Large intestine (tissue), 3 donors: ENCODE results near the gene GCK. TPM values are rescaled to one million over a fixed set of nuclear protein-coding genes. Genes with fewer than 3 reads are reported as not detected.

ENCODE experiments used
- DNase-seq, 2 donors: peaks; one replicate each; pipeline versions ENCODE4 v3.0.0 to v3.0.0-alpha.2; 2013
- H3K27ac ChIP-seq: one replicate; pipeline ENCODE4 v1.5.1; 2013; ENCODE audit warnings: low read length
- H3K27me3 ChIP-seq: 2 replicates; pipeline ENCODE4 v1.6.1; 2013; ENCODE audit warnings: low read length; ENCODE audit not compliant: control insufficient read depth, insufficient read depth
- H3K36me3 ChIP-seq: 2 replicates; pipeline ENCODE4 v1.6.1; 2013; ENCODE audit warnings: low read length; ENCODE audit not compliant: control insufficient read depth, insufficient read depth
- H3K4me1 ChIP-seq: one replicate; pipeline ENCODE4 v1.6.1; 2013; ENCODE audit warnings: low read length; ENCODE audit not compliant: control insufficient read depth, insufficient read depth
- H3K4me3 ChIP-seq: one replicate; pipeline ENCODE4 v1.5.1; 2013; ENCODE audit warnings: low read length
- H3K9me3 ChIP-seq: one replicate; pipeline ENCODE4 v1.6.1; 2013; ENCODE audit warnings: mild to moderate bottlenecking, low read depth, low read length, moderate library complexity; ENCODE audit not compliant: control insufficient read depth
- WGBS: methylation state at CpG from one replicate; pipeline ENCODE4 v1.1.5; 2013; ENCODE audit warnings: low lambda C conversion rate; ENCODE audit not compliant: insufficient coverage; 5-methylcytosine and 5-hydroxymethylcytosine counted together
- polyA plus RNA-seq: library from polyadenylated mRNA; unstranded; fragments of 120-200 nt; gene quantifications from one replicate; pipeline ENCODE4 v1.2.1, GENCODE V29; 2013

The GCK gene
- polyA plus RNA-seq, 1 donor, result 2.3 TPM

GRCh38 chr7:44222776-44223261, 33.6 kb upstream of the GCK start:
- Histone ChIP-seq H3K4me3 (no peak overlapping the region), H3K27ac (no peak overlapping the region), H3K4me1 (no peaks in the 10 kb centered on the region), H3K27me3 (peaks cover 10% of the 10 kb centered on the region), H3K9me3 (peaks cover 22% of the 10 kb centered on the region), H3K36me3 (no peaks in the 10 kb centered on the region)
- DNase-seq, result no peak
- 80% methylated on average over 1 of the region's 11 CpGs for WGBS

GRCh38 chr7:44222074-44222473, 32.8 kb upstream of the GCK start:
- Histone ChIP-seq H3K27ac (no peak overlapping the region), H3K4me3 (no peak overlapping the region), H3K9me3 (peaks cover 22% of the 10 kb centered on the region), H3K4me1 (no peaks in the 10 kb centered on the region), H3K36me3 (no peaks in the 10 kb centered on the region), H3K27me3 (peaks cover 10% of the 10 kb centered on the region)
- no peak for DNase-seq
- WGBS, result no CpG with 5 or more reads among the region's 11 CpGs

- Histone ChIP-seq H3K27me3 (peaks cover 8% of the 10 kb centered on the region), H3K4me3 (no peak overlapping the region), H3K36me3 (no peaks in the 10 kb centered on the region), H3K9me3 (peaks cover 22% of the 10 kb centered on the region), H3K4me1 (peaks cover 4% of the 10 kb centered on the region), H3K27ac (no peak overlapping the region)
- no CpG with 5 or more reads among the region's 30 CpGs for WGBS
- no peak for DNase-seq
Measured at GRCh38 chr7:44221231-44221791, 32.1 kb upstream of the GCK start.

GRCh38 chr7:44220358-44221112, 31.3 kb upstream of the GCK start:
- Histone ChIP-seq H3K9me3 (peaks cover 22% of the 10 kb centered on the region), H3K36me3 (no peaks in the 10 kb centered on the region), H3K27me3 (peaks cover 1% of the 10 kb centered on the region), H3K4me3 (no peak overlapping the region), H3K27ac (no peak overlapping the region), H3K4me1 (peaks cover 11% of the 10 kb centered on the region)
- no peak for DNase-seq
- WGBS, result no CpG with 5 or more reads among the region's 24 CpGs

- Histone ChIP-seq H3K9me3 (peaks cover 22% of the 10 kb centered on the region), H3K27ac (no peak overlapping the region), H3K4me1 (peaks cover 11% of the 10 kb centered on the region), H3K27me3 (no peaks in the 10 kb centered on the region), H3K4me3 (no peak overlapping the region), H3K36me3 (no peaks in the 10 kb centered on the region)
- no peak for DNase-seq
- WGBS, result no CpG with 5 or more reads among the region's 26 CpGs
Measured at GRCh38 chr7:44220046-44220357, 30.8 kb upstream of the GCK start.

GRCh38 chr7:44219371-44220045, 30.3 kb upstream of the GCK start:
- no peak for DNase-seq
- WGBS, result no CpG with 5 or more reads among the region's 18 CpGs
- H3K27me3 ChIP-seq, result no peaks in the 10 kb centered on the region

GRCh38 chr7:44218418-44219201, 29.4 kb upstream of the GCK start:
- no peak overlapping the region for H3K27ac ChIP-seq
- no peak for DNase-seq
- H3K27me3 ChIP-seq, result no peaks in the 10 kb centered on the region
- no peak overlapping the region for H3K4me3 ChIP-seq
- WGBS, result no CpG with 5 or more reads among the region's 26 CpGs
- no peaks in the 10 kb centered on the region for H3K36me3 ChIP-seq
- H3K9me3 ChIP-seq, result peaks cover 22% of the 10 kb centered on the region
- H3K4me1 ChIP-seq, result peaks cover 16% of the 10 kb centered on the region

More at GRCh38 chr7:44219371-44220045, 30.3 kb upstream of the GCK start:
- Histone ChIP-seq H3K27ac (no peak overlapping the region), H3K36me3 (no peaks in the 10 kb centered on the region), H3K4me1 (peaks cover 14% of the 10 kb centered on the region), H3K4me3 (no peak overlapping the region), H3K9me3 (peaks cover 22% of the 10 kb centered on the region)

- Histone ChIP-seq H3K27me3 (no peaks in the 10 kb centered on the region), H3K36me3 (peaks cover 5% of the 10 kb centered on the region), H3K4me1 (peaks cover 16% of the 10 kb centered on the region), H3K4me3 (no peak overlapping the region), H3K27ac (no peak overlapping the region), H3K9me3 (peaks cover 22% of the 10 kb centered on the region)
- no peak for DNase-seq
- WGBS, result no CpG with 5 or more reads among the region's 17 CpGs
Measured at GRCh38 chr7:44217852-44218402, 28.7 kb upstream of the GCK start.

GRCh38 chr7:44217223-44217714, 28.0 kb upstream of the GCK start:
- no peak overlapping the region for H3K27ac ChIP-seq
- H3K4me3 ChIP-seq, result no peak overlapping the region
- peaks cover 10% of the 10 kb centered on the region for H3K36me3 ChIP-seq
- H3K4me1 ChIP-seq, result peaks cover 16% of the 10 kb centered on the region
- DNase-seq, result no peak
- peaks cover 22% of the 10 kb centered on the region for H3K9me3 ChIP-seq
- WGBS, result no CpG with 5 or more reads among the region's 19 CpGs
- no peaks in the 10 kb centered on the region for H3K27me3 ChIP-seq
